GM19025 (cell line): ENCODE data around the gene ITPKB.
"Not testable (repeated sequence)": the region's sequence is repeated elsewhere in the genome, so short reads cannot be mapped to it uniquely, and the experiment has no call there.

Experiments used
- ATAC-seq: cut with Tn5 transposase; IDR thresholded peaks from one replicate; pipeline ENCODE4 v1.9.1; 2021; ENCODE audit warnings: mild to moderate bottlenecking, low read depth, moderate library complexity; ENCODE audit not compliant: unreplicated experiment

The ITPKB gene

GRCh38 chr1:226761322-226761721, 22.2 kb upstream of the ITPKB start:
- no peak for ATAC-seq

- ATAC-seq: no peak
These were observed 15.9 kb upstream of the ITPKB start for GRCh38 chr1:226754793-226755533.

- no peak for ATAC-seq
These were observed 15.0 kb upstream of the ITPKB start for GRCh38 chr1:226754097-226754496.

- ATAC-seq: no peak
These were observed 12.6 kb upstream of the ITPKB start for GRCh38 chr1:226751703-226752102.

GRCh38 chr1:226751214-226751613, 12.1 kb upstream of the ITPKB start:
- no peak for ATAC-seq

- no peak for ATAC-seq
These were observed 10.4 kb upstream of the ITPKB start for GRCh38 chr1:226749467-226749866.

- ATAC-seq: no peak
These were observed 9.2 kb upstream of the ITPKB start for GRCh38 chr1:226748306-226748705.

GRCh38 chr1:226747519-226748263, 8.6 kb upstream of the ITPKB start:
- ATAC-seq: not testable (repeated sequence)

GRCh38 chr1:226743259-226743658, 4.2 kb upstream of the ITPKB start:
- no peak for ATAC-seq

GRCh38 chr1:226741009-226741408, 1.9 kb upstream of the ITPKB start:
- no peak for ATAC-seq

GRCh38 chr1:226739696-226740065, 599 bp upstream of the ITPKB start:
- ATAC-seq: no peak

- ATAC-seq: peak; percentile 30
These were observed 574 bp downstream of the ITPKB start for GRCh38 chr1:226738421-226738994.

- no peak for ATAC-seq
These were observed 1.2 kb downstream of the ITPKB start for GRCh38 chr1:226737819-226738420.

- peak; percentile 34 for ATAC-seq
These were observed 1.9 kb downstream of the ITPKB start for GRCh38 chr1:226736908-226737818.

GRCh38 chr1:226736001-226736907, 2.8 kb downstream of the ITPKB start:
- ATAC-seq: no peak

- no peak for ATAC-seq
These were observed 3.5 kb downstream of the ITPKB start for GRCh38 chr1:226735576-226735975.

GRCh38 chr1:226734611-226735153, 4.4 kb downstream of the ITPKB start:
- ATAC-seq: no peak

- no peak for ATAC-seq
These were observed 5.2 kb downstream of the ITPKB start for GRCh38 chr1:226733876-226734275.

- ATAC-seq: no peak
These were observed 5.8 kb downstream of the ITPKB start for GRCh38 chr1:226733304-226733703.
